Measurements from ENCODE around the gene MYO1B. TPM values are rescaled to one million over a fixed set of nuclear protein-coding genes. Genes with fewer than 3 reads are reported as not detected.

MYO1B gene
- total and polyA plus RNA-seq, 2 of the 4 experiments (the other 2 are of a cell fraction) = 57.2 to 116 TPM

GRCh38 chr2:191209340-191209739 lies 35.9 kb upstream of the MYO1B start:
- no peak for TF ChIP-seq BHLHE40 (IDR thresholded peaks at IDR 0.05; ENCODE audit: low read depth, low read length)
- no peak for TF ChIP-seq FOS (IDR thresholded peaks at IDR 0.05; ENCODE audit: low read depth, low read length)
- TF ChIP-seq RCOR1 (IDR thresholded peaks at IDR 0.05; ENCODE audit: insufficient replicate concordance, low read length) = no peak
- TF ChIP-seq RAD21 (IDR thresholded peaks at IDR 0.05; ENCODE audit: low read length) = no peak
- no peak for TF ChIP-seq ELK1 (IDR thresholded peaks at IDR 0.05; ENCODE audit: borderline replicate concordance, low read depth, low read length)
- no peak for TF ChIP-seq MAFK (IDR thresholded peaks at IDR 0.05; ENCODE audit: low read depth, low read length)
- no CpG with 5 or more reads among the region's 1 CpG for WGBS, 2 experiments (ENCODE audit: extremely low coverage in 2 of 2, insufficient read length in 1 of 2)

More at GRCh38 chr2:191209340-191209739, 35.9 kb upstream of the MYO1B start:
- no peaks in the 10 kb centered on the region for H4K20me1 ChIP-seq (ENCODE audit: insufficient read depth, low read length)
- no peaks in the 10 kb centered on the region for H3K27me3 ChIP-seq (ENCODE audit: control insufficient read depth, insufficient read depth, low read length)
- H3K56ac ChIP-seq (ENCODE audit: extremely low read depth, insufficient read depth, low read length) = no peak overlapping the region
- no peak overlapping the region; a peak in 1 of 4 replicates for H4K8ac ChIP-seq (ENCODE audit: low read depth in 2 of 2, low read length in 2 of 2)
- DNase-seq = peak; percentile 41
- no peak overlapping the region for H2BK120ac ChIP-seq (ENCODE audit: low read depth, low read length)
- H3K9me3 ChIP-seq (ENCODE audit: control insufficient read depth, insufficient read depth, low read length) = peaks cover 3% of the 10 kb centered on the region; the same call in 1 of the 2 replicates
- dilution Hi-C loops (cut with HindIII; ENCODE audit: low sequenced_read_pairs, unreplicated experiment) = no loop called here
- no peak overlapping the region for H2AK5ac ChIP-seq (ENCODE audit: low read depth, low read length)
- no peak overlapping the region for H3K14ac ChIP-seq (replicated peaks; ENCODE audit: low read depth, low read length)
- no peak overlapping the region for H4K91ac ChIP-seq (ENCODE audit: insufficient read depth, low read depth, low read length)
- H3K36me3 ChIP-seq (ENCODE audit: control insufficient read depth, insufficient read depth, low read length) = no peaks in the 10 kb centered on the region
- H2BK5ac ChIP-seq (ENCODE audit: low read depth, low read length, poor library complexity, severe bottlenecking) = peak overlapping the region; percentile 81
- H3K4me2 ChIP-seq (ENCODE audit: low read depth, low read length) = no peak overlapping the region; the same call in 1 of the 2 replicates
- no peak overlapping the region for H2AK9ac ChIP-seq (replicated peaks; ENCODE audit: low read depth, low read length, poor library complexity)
- H3K4me1 ChIP-seq (ENCODE audit: control insufficient read depth, insufficient read depth, low read length) = peaks cover 5% of the 10 kb centered on the region; the same call in 1 of the 2 replicates
- no peaks in the 10 kb centered on the region for H3K79me1 ChIP-seq (ENCODE audit: low read depth in 1 of 2, low read length in 2 of 2)
- no peak overlapping the region for H3K4me3 ChIP-seq (ENCODE audit: insufficient read depth, low read depth, low read length)
- H4K5ac ChIP-seq (ENCODE audit: low read depth, low read length) = no peak overlapping the region
- H3K9ac ChIP-seq (ENCODE audit: low read depth, low read length) = no peak overlapping the region
- ChIA-PET CTCF (no interaction called here), POLR2A (ENCODE audit: unreplicated experiment) (no interaction called here)
- BruUV-seq (replicated peaks) = no TSS peak
- peak; percentile 44; the same call in 1 of the 2 replicates for ATAC-seq (ENCODE audit: low read depth)
- in situ Hi-C loops (cut with MboI; ENCODE audit: low sequenced_read_pairs) = no loop called here
- no peak overlapping the region for H2AFZ ChIP-seq (replicated peaks; ENCODE audit: low read length, poor library complexity)
- no peak overlapping the region for H3K23ac ChIP-seq (ENCODE audit: low read depth, low read length)
- intact Hi-C loops (cut with micrococcal nuclease) = no loop called here
- H3K27ac ChIP-seq (ENCODE audit: insufficient read depth, low read length) = no peak overlapping the region; the same call in 1 of the 2 replicates
- no peak overlapping the region for H3K4ac ChIP-seq (ENCODE audit: low read depth, low read length)
- no peaks in the 10 kb centered on the region; the same call in 1 of the 2 replicates for H3K9me1 ChIP-seq (ENCODE audit: insufficient read depth, low read length)
- H2BK20ac ChIP-seq (ENCODE audit: low read depth, low read length) = no peak overlapping the region
- no peak overlapping the region for H2BK15ac ChIP-seq (ENCODE audit: low read depth, low read length)
- H3K18ac ChIP-seq (ENCODE audit: low read depth, low read length) = no peak overlapping the region

All from IMR-90 (cell line).